ENCODE results near the gene HNRNPUL2.

DNA sequence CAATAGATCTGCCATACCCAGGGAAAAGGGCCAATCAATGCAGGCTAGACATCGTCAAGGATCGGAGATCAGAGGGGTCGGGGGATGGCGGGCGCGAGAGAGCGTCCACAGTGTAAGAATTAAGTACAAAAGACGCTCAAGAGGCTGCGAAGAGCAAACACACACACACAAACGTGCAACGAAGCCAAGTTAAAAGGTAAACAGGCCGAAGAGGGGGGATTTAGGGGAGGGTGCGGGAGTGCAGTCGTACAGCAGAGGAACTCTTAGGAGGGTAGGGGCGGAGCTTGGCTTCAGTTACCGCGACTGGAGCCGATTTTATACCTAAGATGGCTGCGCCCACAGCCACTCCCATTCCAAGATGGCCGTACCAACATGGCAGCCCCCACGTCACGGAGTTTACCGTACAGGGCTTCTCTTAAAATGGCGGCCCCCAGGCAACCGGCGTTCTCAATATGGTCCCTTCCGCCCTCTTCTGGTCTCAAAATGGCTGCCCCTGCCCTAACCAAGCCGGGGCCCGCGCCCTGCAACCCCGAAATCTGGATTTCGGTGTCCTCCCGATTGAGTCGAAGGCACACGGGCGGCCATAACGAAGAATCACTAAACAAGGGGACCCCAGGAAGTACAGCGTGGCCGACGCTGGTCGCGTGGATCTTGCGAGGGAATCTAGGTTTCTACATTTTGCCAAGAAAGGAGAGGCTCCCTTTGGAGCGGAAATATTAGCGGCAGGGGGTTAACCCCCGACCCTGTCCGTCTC, 17.8 kb downstream of the HNRNPUL2 start:
- TF ChIP-seq, protein P1, sequence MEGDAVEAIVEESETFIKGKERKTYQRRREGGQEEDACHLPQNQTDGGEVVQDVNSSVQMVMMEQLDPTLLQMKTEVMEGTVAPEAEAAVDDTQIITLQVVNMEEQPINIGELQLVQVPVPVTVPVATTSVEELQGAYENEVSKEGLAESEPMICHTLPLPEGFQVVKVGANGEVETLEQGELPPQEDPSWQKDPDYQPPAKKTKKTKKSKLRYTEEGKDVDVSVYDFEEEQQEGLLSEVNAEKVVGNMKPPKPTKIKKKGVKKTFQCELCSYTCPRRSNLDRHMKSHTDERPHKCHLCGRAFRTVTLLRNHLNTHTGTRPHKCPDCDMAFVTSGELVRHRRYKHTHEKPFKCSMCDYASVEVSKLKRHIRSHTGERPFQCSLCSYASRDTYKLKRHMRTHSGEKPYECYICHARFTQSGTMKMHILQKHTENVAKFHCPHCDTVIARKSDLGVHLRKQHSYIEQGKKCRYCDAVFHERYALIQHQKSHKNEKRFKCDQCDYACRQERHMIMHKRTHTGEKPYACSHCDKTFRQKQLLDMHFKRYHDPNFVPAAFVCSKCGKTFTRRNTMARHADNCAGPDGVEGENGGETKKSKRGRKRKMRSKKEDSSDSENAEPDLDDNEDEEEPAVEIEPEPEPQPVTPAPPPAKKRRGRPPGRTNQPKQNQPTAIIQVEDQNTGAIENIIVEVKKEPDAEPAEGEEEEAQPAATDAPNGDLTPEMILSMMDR (conservative IDR thresholded peaks at IDR 0.05 in 1 of 2, IDR thresholded peaks at IDR 0.05 in 1 of 2; ENCODE audit: extremely low read depth in 1 of 2, insufficient read depth in 1 of 2, low read depth in 1 of 2, low read length in 2 of 2), result no peak
- no peak for TF ChIP-seq EZH2 (IDR thresholded peaks at IDR 0.05; ENCODE audit: borderline replicate concordance, low read length)

All from mammary epithelial cell (primary cell).